ENCODE measurements around the gene BAHCC1.

GRCh38 chr17:81432941-81433340 is 37.7 kb downstream of the BAHCC1 start:
- TF ChIP-seq POLR2A (IDR thresholded peaks at IDR 0.05; ENCODE audit: low read length), result no peak
- no peak for TF ChIP-seq GATA1 (IDR thresholded peaks at IDR 0.05; ENCODE audit: low read depth, low read length)
